H1 (cell line): ENCODE measurements around the gene HOGA1. TPM values are rescaled to one million over a fixed set of nuclear protein-coding genes. Genes with fewer than 3 reads are reported as not detected.
A peak's percentile ranks its signal among the peaks of the same experiment; 100 is the strongest.

ENCODE experiments used
- CTCF ChIA-PET: fragments of 300-600 bp; sonication (Branson Sonifier 250); formaldehyde crosslinking; loops from one replicate; lab custom pipeline; 2021; ENCODE audit not compliant: partially characterized antibody; lab: Charles Lee
- POLR2A ChIA-PET: fragments of 300-600 bp; sonication (Branson Sonifier 250); formaldehyde crosslinking; loops from one replicate; lab custom pipeline; 2021; ENCODE audit warnings: inconsistent platforms; ENCODE audit not compliant: partially characterized antibody; lab: Charles Lee
- DNase-seq, 2 experiments: peaks; one replicate each; pipeline versions ENCODE4 v3.0.0 to v3.0.0-alpha.2; 2010 to 2022; ENCODE audit warnings: low spot score in 2 of 2, low read depth in 1 of 2, mixed read lengths in 1 of 2
- FAIRE-seq: peaks from 2 replicates; lab custom pipeline; 2011; peaks lifted over from hg19 to GRCh38; lab: Jason Lieb, UNC
- H2AFZ ChIP-seq: 2 replicates; pipeline ENCODE4 v1.8.1; 2012; ENCODE audit warnings: low read length, inconsistent platforms
- H2AK5ac ChIP-seq: 2 replicates; pipeline ENCODE4 v1.6.1; 2013; ENCODE audit warnings: low read depth, low read length
- H2BK120ac ChIP-seq: replicated peaks from 2 replicates; pipeline ENCODE3; 2013; ENCODE audit warnings: low read depth, low read length, inconsistent platforms
- H2BK12ac ChIP-seq: 2 replicates; pipeline ENCODE4 v1.6.1; 2013; ENCODE audit warnings: low read depth, low read length
- H2BK15ac ChIP-seq: 2 replicates; pipeline ENCODE4 v1.6.1; 2013; ENCODE audit warnings: low read length
- H2BK20ac ChIP-seq: 2 replicates; pipeline ENCODE4 v1.6.1; 2013; ENCODE audit warnings: low read length
- H2BK5ac ChIP-seq: 2 replicates; pipeline ENCODE4 v1.6.1; 2013; ENCODE audit warnings: low read depth, low read length
- H3K14ac ChIP-seq: 2 replicates; pipeline ENCODE4 v1.6.1; 2013; ENCODE audit warnings: inconsistent platforms; ENCODE audit not compliant: insufficient read length
- H3K18ac ChIP-seq: 2 replicates; pipeline ENCODE4 v1.6.1; 2013; ENCODE audit warnings: low read length; ENCODE audit errors: extremely low read depth
- H3K23ac ChIP-seq: 2 replicates; pipeline ENCODE4 v1.6.1; 2013; ENCODE audit warnings: inconsistent platforms; ENCODE audit not compliant: insufficient read length
- H3K23me2 ChIP-seq: 2 replicates; pipeline ENCODE4 v1.6.1; 2013; ENCODE audit warnings: low read depth, low read length
- H3K27ac ChIP-seq: 2 replicates; pipeline ENCODE4 v1.6.1; 2011; ENCODE audit warnings: low read depth, low read length, inconsistent platforms
- H3K27me3 ChIP-seq, 4 experiments: replicated peaks in 1 of 4; 1 replicate in 1 of 4; 2 replicates in 3 of 4; pipeline versions ENCODE4 v1.6.1 to v1.8.1; 2011 to 2013; ENCODE audit warnings: low read length in 3 of 4, mild to moderate bottlenecking in 3 of 4, inconsistent platforms in 2 of 4, mixed read lengths in 2 of 4, moderate library complexity in 1 of 4; ENCODE audit not compliant: control insufficient read depth in 3 of 4, insufficient read depth in 3 of 4; ENCODE audit errors: extremely low read depth in 1 of 4
- H3K36me3 ChIP-seq, 4 experiments: 2 replicates each; pipeline versions ENCODE4 v1.6.1 to v1.8.1; 2011 to 2013; ENCODE audit warnings: mild to moderate bottlenecking in 4 of 4, low read length in 3 of 4, moderate library complexity in 2 of 4, control low read depth in 1 of 4, inconsistent platforms in 1 of 4; ENCODE audit not compliant: insufficient read depth in 4 of 4, control insufficient read depth in 2 of 4
- H3K4ac ChIP-seq: replicated peaks from 2 replicates; pipeline ENCODE3; 2013; ENCODE audit warnings: low read length, low read depth, mixed read lengths, inconsistent platforms; ENCODE audit not compliant: insufficient read length
- H3K4me1 ChIP-seq, 4 experiments: replicated peaks in 1 of 4; 1 replicate in 1 of 4; 2 replicates in 3 of 4; pipeline versions ENCODE4 v1.6.1 to v1.8.1; 2011 to 2013; ENCODE audit warnings: low read length in 3 of 4, inconsistent platforms in 2 of 4, mixed read lengths in 1 of 4; ENCODE audit not compliant: insufficient read depth in 4 of 4, control insufficient read depth in 3 of 4
- H3K4me2 ChIP-seq, 2 experiments: 2 replicates each; pipeline versions ENCODE4 v1.6.1 to v1.8.1; 2011 to 2013; ENCODE audit warnings: low read depth in 2 of 2, low read length in 2 of 2, control low read depth in 1 of 2, inconsistent platforms in 1 of 2, mild to moderate bottlenecking in 1 of 2; ENCODE audit not compliant: insufficient read depth in 1 of 2
- H3K4me3 ChIP-seq, 4 experiments: fragments of 200-600, 300-600 bp in 1 of 4; sonication (generic), shearing (Covaris generic), sonication (Bioruptor Twin) in 1 of 4; 2 replicates each; pipeline versions ENCODE4 v1.5.1 to v1.8.1; 2011 to 2016; ENCODE audit warnings: low read length in 4 of 4, low read depth in 3 of 4, control low read depth in 2 of 4, inconsistent platforms in 2 of 4, mild to moderate bottlenecking in 2 of 4, mixed read lengths in 1 of 4, moderate library complexity in 1 of 4; ENCODE audit not compliant: insufficient read depth in 2 of 4; ENCODE audit errors: extremely low read depth in 1 of 4
- H3K56ac ChIP-seq: replicated peaks from 2 replicates; pipeline ENCODE3; 2013; ENCODE audit warnings: low read depth, mild to moderate bottlenecking, mixed read lengths, low read length, inconsistent platforms; ENCODE audit not compliant: insufficient read length
- H3K79me1 ChIP-seq: 2 replicates; pipeline ENCODE4 v1.6.1; 2013; ENCODE audit warnings: low read depth, low read length, control low read depth
- H3K79me2 ChIP-seq, 2 experiments: 2 replicates each; pipeline versions ENCODE4 v1.6.1 to v1.8.1; 2012 to 2013; ENCODE audit warnings: low read length in 2 of 2, mild to moderate bottlenecking in 2 of 2, inconsistent platforms in 1 of 2; ENCODE audit not compliant: insufficient read depth in 2 of 2, control insufficient read depth in 1 of 2
- H3K9ac ChIP-seq, 4 experiments: replicated peaks in 1 of 4; 1 replicate in 1 of 4; 2 replicates in 3 of 4; pipeline versions ENCODE4 v1.6.1 to v1.8.1; 2011 to 2013; ENCODE audit warnings: low read depth in 3 of 4, low read length in 3 of 4, control low read depth in 2 of 4, mild to moderate bottlenecking in 2 of 4, moderate library complexity in 2 of 4, inconsistent platforms in 1 of 4; ENCODE audit errors: extremely low read depth in 1 of 4
- H3K9me3 ChIP-seq, 2 experiments: 2 replicates each; pipeline versions ENCODE4 v1.6.1 to v1.8.1; 2012 to 2013; ENCODE audit warnings: mild to moderate bottlenecking in 2 of 2, moderate library complexity in 2 of 2, control low read depth in 1 of 2, inconsistent platforms in 1 of 2, low read depth in 1 of 2, low read length in 1 of 2, mixed read lengths in 1 of 2; ENCODE audit not compliant: insufficient read depth in 2 of 2
- H4K20me1 ChIP-seq, 2 experiments: replicated peaks in 1 of 2; 2 replicates each; pipeline versions ENCODE3 to v1.8.1; 2011 to 2013; ENCODE audit warnings: inconsistent platforms in 2 of 2, low read length in 2 of 2, mild to moderate bottlenecking in 1 of 2; ENCODE audit not compliant: insufficient read depth in 2 of 2, control insufficient read depth in 1 of 2
- H4K5ac ChIP-seq: 2 replicates; pipeline ENCODE4 v1.6.1; 2013; ENCODE audit warnings: low read length, low read depth, mixed read lengths, inconsistent platforms; ENCODE audit not compliant: insufficient read length
- H4K8ac ChIP-seq: 2 replicates; pipeline ENCODE4 v1.8.0; 2013; ENCODE audit warnings: mild to moderate bottlenecking, moderate library complexity, low read length, inconsistent platforms; ENCODE audit not compliant: insufficient read depth; ENCODE audit errors: extremely low read depth
- H4K91ac ChIP-seq: replicated peaks from 2 replicates; pipeline ENCODE3; 2013; ENCODE audit warnings: low read length, mixed read lengths, inconsistent platforms; ENCODE audit not compliant: insufficient read length
- ATF3 ChIP-seq: IDR thresholded peaks from 2 replicates; pipeline ENCODE4 v1.6.1; 2011; ENCODE audit warnings: low read depth, mild to moderate bottlenecking, low read length; ENCODE audit not compliant: insufficient read depth
- CBX8 ChIP-seq: fragments of 300-800, 300-1000 bp; sonication (generic); IDR thresholded peaks from 2 replicates; pipeline ENCODE4 v1.7.1; 2016; ENCODE audit warnings: low read depth, low read length, borderline replicate concordance
- CEBPB ChIP-seq: IDR thresholded peaks from 2 replicates; pipeline ENCODE4 v1.6.1; 2012; ENCODE audit warnings: low read depth, low read length
- EGR1 ChIP-seq: IDR thresholded peaks from 2 replicates; pipeline ENCODE4 v1.6.1; 2011; ENCODE audit warnings: low read depth, low read length, borderline replicate concordance
- GTF2F1 ChIP-seq: IDR thresholded peaks from 2 replicates; pipeline ENCODE4 v1.6.1; 2012; ENCODE audit warnings: low read depth, low read length, improper control_type of control experiment, borderline replicate concordance
- KDM4A ChIP-seq: IDR thresholded peaks from one replicate; pipeline ENCODE4 v1.7.1; 2012; ENCODE audit warnings: low read depth, mild to moderate bottlenecking, moderate library complexity, low read length, inconsistent platforms; ENCODE audit not compliant: severe bottlenecking
- POLR2AphosphoS5 ChIP-seq: IDR thresholded peaks from 2 replicates; pipeline ENCODE4 v1.6.1; 2011; ENCODE audit warnings: low read depth, low read length
- POU5F1 ChIP-seq: IDR thresholded peaks from 2 replicates; pipeline ENCODE4 v1.6.1; 2011; ENCODE audit warnings: low read depth, mild to moderate bottlenecking, low read length, moderate library complexity
- RFX5 ChIP-seq: IDR thresholded peaks from 2 replicates; pipeline ENCODE4 v1.6.1; 2011; ENCODE audit warnings: low read depth, low read length, improper control_type of control experiment, borderline replicate concordance
- SRF ChIP-seq: IDR thresholded peaks from 2 replicates; pipeline ENCODE4 v1.6.1; 2011; ENCODE audit warnings: mild to moderate bottlenecking, low read depth, low read length, moderate library complexity
- SUZ12 ChIP-seq: fragments of 200-600 bp; sonication (generic); IDR thresholded peaks from 2 replicates; pipeline ENCODE4 v1.6.1; 2012; ENCODE audit warnings: mild to moderate bottlenecking, inconsistent platforms, low read length, moderate library complexity, mixed read lengths
- TCF12 ChIP-seq: IDR thresholded peaks from 2 replicates; pipeline ENCODE4 v1.6.1; 2011; ENCODE audit warnings: low read depth, mild to moderate bottlenecking, low read length
- WGBS, 2 experiments: shearing (Covaris generic) in 1 of 2; methylation state at CpG; one replicate each; pipeline versions ENCODE4 v1.1.6 to v1.1.7; 2013 to 2015; ENCODE audit warnings: low lambda C conversion rate in 2 of 2, mixed read lengths in 2 of 2, inconsistent platforms in 1 of 2, low coverage in 1 of 2, missing lambda C conversion rate in 1 of 2; ENCODE audit not compliant: insufficient replicate concordance in 2 of 2, insufficient coverage in 1 of 2, insufficient read length in 1 of 2; ENCODE audit errors: extremely low coverage in 1 of 2, missing lambda C conversion rate in 1 of 2; 5-methylcytosine and 5-hydroxymethylcytosine counted together
- polyA plus RNA-seq, 7 experiments: library from polyadenylated mRNA; depleted of rRNA in 3 of 7; stranded (reverse) in 5 of 7; unstranded in 2 of 7; fragments of >200 nt in 5 of 7; fragments of 200-250 nt in 2 of 7; gene quantifications; 1 replicate in 5 of 7; 2 replicates in 1 of 7; 4 replicates in 1 of 7; pipeline versions ENCODE4 v1.2.1 to v1.2.3, GENCODE V29; 2011 to 2013; ENCODE audit warnings: missing spikeins in 2 of 7, mixed read lengths in 2 of 7
- total RNA-seq: library from RNA; stranded (reverse); fragmentation: NEBNext Ultra II Directional; extraction: Animal tissue kit (Norgen Biotek cat#: 25700); gene quantifications from 2 replicates; pipeline ENCODE4 v1.2.1, GENCODE V29; 2021

The HOGA1 gene
- total and polyA plus RNA-seq, 2 of the 8 experiments (the other 6 are each of a cell fraction or from before 2014, with no cell fraction given) = 0.28 to 1.00 TPM

- Histone ChIP-seq H3K23ac (no peak within 1 kb of the TSS), H2AFZ (0 out of 2 replicates have a peak within 1 kb of the TSS, but pooled peaks have one; percentile 89), H3K36me3 (peaks cover 0 to 10% (median 7%) of the 10 kb centered on the region in 4 experiments; a peak in 6 of 8 replicates), H2BK15ac (no peak within 1 kb of the TSS), H4K20me1 (peaks cover 0 to 10% of the 10 kb centered on the region in 2 experiments), H4K8ac (peak within 1 kb of the TSS; percentile 94; the same call in 1 of the 2 replicates), H3K27ac (peak within 1 kb of the TSS; percentile 86; the same call in 1 of the 2 replicates), H2BK20ac (no peak within 1 kb of the TSS), H3K4ac (no peak within 1 kb of the TSS), H4K5ac (peak within 1 kb of the TSS; percentile 85), H3K4me1 (peaks cover 0 to 9% (median 3%) of the 10 kb centered on the region in 4 experiments; a peak in 4 of 7 replicates), H3K4me2 (peak within 1 kb of the TSS; percentile 92 to 96), H3K4me3 (peak within 1 kb of the TSS; percentile 61 to 90 (median 71)), H3K9ac (peak within 1 kb of the TSS; percentile 81 to 87 (median 84)), H2AK5ac (no peak within 1 kb of the TSS), H3K18ac (peak within 1 kb of the TSS; percentile 84), H3K9me3 (no peaks in the 10 kb centered on the region), H3K79me1 (peaks cover 8% of the 10 kb centered on the region), H3K79me2 (peaks cover 0 to 34% of the 10 kb centered on the region in 2 experiments; a peak in 2 of 4 replicates), H3K14ac (no peak within 1 kb of the TSS), H3K27me3 (no peaks in the 10 kb centered on the region), H3K56ac (no peak within 1 kb of the TSS), H2BK5ac (no peak within 1 kb of the TSS; the same call in none of the 2 replicates), H2BK120ac (no peak within 1 kb of the TSS), H2BK12ac (no peak within 1 kb of the TSS), H3K23me2 (peaks cover 5% of the 10 kb centered on the region), H4K91ac (no peak within 1 kb of the TSS)
- FAIRE-seq (peak; percentile 94), DNase-seq (peak; percentile 98 to 99)
- ChIA-PET POLR2A (interaction anchor here (0.6 to 1.7 kb wide), 5 partner anchors 9 to 85 kb away, joined by 3 to 8 read pairs (median 3); partner anchors contain the start of gene AVPI1), CTCF (interaction anchor here (1.0 to 1.3 kb wide), 3 partner anchors 37 to 1981 kb away, joined by 3 read pairs; no protein-coding TSS in a partner anchor)
- WGBS, 2 experiments = 4% methylated on average over 54 of the region's 54 CpGs; no CpG with 5 or more reads in 1 of the 2 experiments
- TF ChIP-seq ATF3 (no peak), POU5F1 (no peak), TCF12 (no peak), POLR2AphosphoS5 (peak; percentile 73), CEBPB (peak; percentile 53; the same call in 1 of the 2 replicates), GTF2F1 (no peak), SRF (no peak), SUZ12 (no peak), KDM4A (no peak), CBX8 (no peak), RFX5 (peak; percentile 44; the same call in 1 of the 2 replicates), EGR1 (no peak)
Observed at GRCh38 chr10:97640174-97640867, 56.1 kb downstream of the HOGA1 start, which contains the start of gene PI4K2A. PI4K2A (plus strand) TSS chr10:97640671; CDS start chr10:97640743, 72 bp downstream.
